Lower leg skin (tissue), 4 donors: ENCODE results near the gene MAFG. TPM values are rescaled to one million over a fixed set of nuclear protein-coding genes. Genes with fewer than 3 reads are reported as not detected.

Experiments used
- DNase-seq, 2 donors: peaks; one replicate each; pipeline ENCODE4 v3.0.0-alpha.2; 2019; ENCODE audit warnings: low spot score in 2 of 2
- H3K4me3 ChIP-seq: fragments of 200-600 bp; sonication (generic); 2 replicates; pipeline ENCODE4 v1.5.1; 2017; ENCODE audit warnings: mild to moderate bottlenecking, low read depth; ENCODE audit not compliant: poor library complexity, severe bottlenecking
- CTCF ChIP-seq, 3 donors: fragments of 450-650 bp; IDR thresholded peaks; one replicate each; pipeline ENCODE4 v1.5.1; 2016; ENCODE audit warnings: antibody characterized with exemption in 3 of 3, mild to moderate bottlenecking in 3 of 3, moderate library complexity in 2 of 3
- POLR2A ChIP-seq, 2 donors: fragments of 450-650 bp; IDR thresholded peaks; one replicate each; pipeline ENCODE4 v1.6.1; 2016 to 2017; ENCODE audit warnings: antibody characterized with exemption in 2 of 2, mild to moderate bottlenecking in 1 of 2, moderate library complexity in 1 of 2
- WGBS, 2 donors: methylation state at CpG; one replicate each; pipeline ENCODE4 v1.1.5; 2018; 5-methylcytosine and 5-hydroxymethylcytosine counted together
- intact Hi-C: fragments of 100-400 bp; cut with DNase I; formaldehyde crosslinking; loops from one replicate; pipeline ENCODE4 v1.15.0; 2023; ENCODE audit warnings: low total_unique reads
- total RNA-seq, 4 donors: library from RNA; depleted of rRNA; stranded (reverse); fragments of >200 nt; gene quantifications; one replicate each; pipeline ENCODE4 v1.1.0, GENCODE V29; 2016

The MAFG gene
- total RNA-seq, 4 donors from 2014 or later = 17.4 to 23.2 (median 19.7) TPM

- WGBS, 2 donors = 72 to 75% methylated on average over 20 of the region's 20 CpGs
- intact Hi-C loops = no loop called here
- no peak for DNase-seq
- no peak overlapping the region for H3K4me3 ChIP-seq
- TF ChIP-seq POLR2A (IDR thresholded peaks at IDR 0.05) (no peak), CTCF (IDR thresholded peaks at IDR 0.05) (no peak)
These were observed 2.9 kb upstream of the MAFG start for GRCh38 chr17:81930142-81931125.

- 90% methylated on average over 31 of the region's 31 CpGs for WGBS, 2 donors
- DNase-seq = no peak
- intact Hi-C loops = no loop called here
- no peak overlapping the region for H3K4me3 ChIP-seq
- no peak for TF ChIP-seq CTCF (IDR thresholded peaks at IDR 0.05)
- TF ChIP-seq POLR2A (IDR thresholded peaks at IDR 0.05) = no peak
These were observed 2.0 kb upstream of the MAFG start for GRCh38 chr17:81929253-81930141.

GRCh38 chr17:81928544-81929252, 1.2 kb upstream of the MAFG start:
- TF ChIP-seq POLR2A (IDR thresholded peaks at IDR 0.05) (no peak), CTCF (IDR thresholded peaks at IDR 0.05) (no peak)
- peak overlapping the region; percentile 20 for H3K4me3 ChIP-seq
- intact Hi-C loops = no loop called here
- WGBS, 2 donors = 21 to 28% methylated on average over 21 to 31 of the region's 44 CpGs
- no peak for DNase-seq

GRCh38 chr17:81927152-81927652, 333 bp downstream of the MAFG start:
- peak overlapping the region; percentile 81 for H3K4me3 ChIP-seq
- no peak for TF ChIP-seq POLR2A (IDR thresholded peaks at IDR 0.05)
- no peak for TF ChIP-seq CTCF (IDR thresholded peaks at IDR 0.05)
- intact Hi-C loops = no loop called here
- DNase-seq = no peak
- WGBS, 2 donors = 0% methylated on average over 2 of the region's 78 CpGs

- TF ChIP-seq POLR2A (IDR thresholded peaks at IDR 0.05) (no peak), CTCF (IDR thresholded peaks at IDR 0.05) (no peak)
- peak; percentile 65 to 95 for DNase-seq
- 1% methylated on average over 34 to 45 of the region's 46 CpGs for WGBS, 2 donors
- intact Hi-C loops = no loop called here
- peak overlapping the region; percentile 81 for H3K4me3 ChIP-seq
These were observed 934 bp downstream of the MAFG start for GRCh38 chr17:81926451-81927151.
